Measurements from ENCODE around the gene AXIN1.
A peak's percentile ranks its signal among the peaks of the same experiment; 100 is the strongest.
"Not testable (repeated sequence)": the region's sequence is repeated elsewhere in the genome, so short reads cannot be mapped to it uniquely, and the experiment has no call there.

The AXIN1 gene

GRCh38 chr16:283033-283805 lies 69.3 kb downstream of the AXIN1 start, which contains the start of gene PDIA2:
TSS of gene PDIA2 (plus strand) at chr16:283164. CDS start at chr16:283170, 6 bp downstream.
- DNase-seq (ENCODE audit: low spot score), result peak; percentile 12

GRCh38 chr16:282491-282890 lies 70.0 kb downstream of the AXIN1 start:
- DNase-seq (ENCODE audit: low spot score), result no peak

GRCh38 chr16:281660-282255 lies 70.8 kb downstream of the AXIN1 start:
- no peak for DNase-seq (ENCODE audit: low spot score)

GRCh38 chr16:280991-281659 lies 71.4 kb downstream of the AXIN1 start:
- DNase-seq (ENCODE audit: low spot score), result no peak

- DNase-seq (ENCODE audit: low spot score), result no peak
Measured at GRCh38 chr16:280552-280951, 72.0 kb downstream of the AXIN1 start, which contains the start of gene ARHGDIG. TSS of gene ARHGDIG (plus strand) at chr16:280591. CDS start at chr16:280681, 90 bp downstream.

GRCh38 chr16:280005-280460 lies 72.5 kb downstream of the AXIN1 start:
- no peak for DNase-seq (ENCODE audit: low spot score)

- no peak for DNase-seq (ENCODE audit: low spot score)
Measured at GRCh38 chr16:279531-279930, 73.0 kb downstream of the AXIN1 start.

- peak; percentile 14 for DNase-seq (ENCODE audit: low spot score)
Measured at GRCh38 chr16:278863-279366, 73.6 kb downstream of the AXIN1 start.

GRCh38 chr16:276426-277077 lies 76.0 kb downstream of the AXIN1 start:
- no peak for DNase-seq (ENCODE audit: low spot score)

- DNase-seq (ENCODE audit: low spot score), result no peak
Measured at GRCh38 chr16:275786-276232, 76.7 kb downstream of the AXIN1 start, which contains the start of gene RGS11. TSS of gene RGS11 (minus strand) at chr16:275944. CDS start at chr16:275911, 33 bp downstream.

- DNase-seq (ENCODE audit: low spot score), result no peak
Measured at GRCh38 chr16:275041-275641, 77.4 kb downstream of the AXIN1 start.

GRCh38 chr16:273547-274421 lies 78.7 kb downstream of the AXIN1 start:
- DNase-seq (ENCODE audit: low spot score), result no peak

GRCh38 chr16:272633-273546 lies 79.6 kb downstream of the AXIN1 start:
- no peak for DNase-seq (ENCODE audit: low spot score)

- DNase-seq (ENCODE audit: low spot score), result no peak
Measured at GRCh38 chr16:270381-271255, 81.9 kb downstream of the AXIN1 start.

GRCh38 chr16:269061-269796 lies 83.3 kb downstream of the AXIN1 start:
- DNase-seq (ENCODE audit: low spot score), result no peak

- DNase-seq (ENCODE audit: low spot score), result no peak
Measured at GRCh38 chr16:268141-269053, 84.1 kb downstream of the AXIN1 start.

GRCh38 chr16:267562-267961 lies 85.0 kb downstream of the AXIN1 start:
- not testable (repeated sequence) for DNase-seq (ENCODE audit: low spot score)

Data from pons (tissue), 1 donor.